Activated effector memory CD4-positive, alpha-beta T cell treated with Interleukin-2 at 50 U/mL for 16 hours (primary cell): Measurements from ENCODE around the gene KCTD14.
"Not testable (repeated sequence)": the region's sequence is repeated elsewhere in the genome, so short reads cannot be mapped to it uniquely, and the experiment has no call there.

Experiments
- DNase-seq: peaks from one replicate; pipeline ENCODE4 v3.0.0-alpha.2; 2020

The KCTD14 gene

DNA sequence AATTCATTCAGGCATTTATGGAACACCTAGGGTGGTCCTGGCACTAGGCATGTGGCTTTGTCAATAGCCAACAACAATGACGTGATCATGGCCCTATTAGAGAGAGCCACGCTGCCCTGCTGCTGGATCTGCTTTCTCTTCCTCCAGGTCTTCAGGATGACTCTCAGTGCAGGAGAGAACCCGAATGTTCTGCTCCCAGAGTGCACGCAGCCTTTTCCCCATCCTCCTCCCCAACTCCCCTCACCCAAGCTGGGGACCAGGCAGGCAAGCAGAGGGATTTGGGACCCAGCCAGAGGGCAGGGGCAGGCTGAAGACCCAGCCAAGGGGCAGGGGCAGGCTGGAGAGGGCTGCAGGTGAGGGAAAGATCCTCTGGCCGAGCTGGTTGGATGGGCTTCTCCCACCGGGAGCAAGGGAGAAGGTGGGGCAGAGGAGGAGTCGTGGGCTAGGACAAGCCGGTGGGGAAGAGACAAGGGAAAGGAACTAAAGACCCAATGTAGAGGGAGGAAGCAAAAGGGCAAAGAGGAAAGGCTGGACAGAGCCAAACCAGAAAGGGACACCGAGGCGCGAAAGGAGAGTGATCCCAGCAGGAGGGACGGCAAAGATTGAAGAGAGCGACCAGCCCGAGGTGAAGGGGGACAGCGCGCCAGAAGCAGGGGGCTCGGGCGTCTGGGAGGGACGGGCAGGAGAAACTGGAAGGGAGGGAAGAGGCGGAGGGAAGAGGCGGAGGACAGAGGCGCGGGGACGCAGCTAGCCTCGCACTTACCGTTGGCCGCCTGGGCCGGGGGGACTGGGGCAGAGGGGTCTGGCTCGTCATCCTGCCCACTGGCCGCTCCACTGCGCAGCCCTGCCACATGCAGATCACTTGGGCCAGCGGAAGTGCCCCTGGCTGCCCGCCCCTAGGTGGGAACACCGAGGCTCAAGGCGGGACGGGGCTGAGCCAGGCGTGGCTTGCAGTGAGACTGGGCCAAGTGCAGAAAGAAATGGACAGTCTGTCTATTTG lies at the start of gene KCTD14:
KCTD14 (minus strand) TSS at position 880 of the 1,000 bp plus-strand sequence; CDS start at position 853, 27 bp downstream.
- no peak for DNase-seq

DNA sequence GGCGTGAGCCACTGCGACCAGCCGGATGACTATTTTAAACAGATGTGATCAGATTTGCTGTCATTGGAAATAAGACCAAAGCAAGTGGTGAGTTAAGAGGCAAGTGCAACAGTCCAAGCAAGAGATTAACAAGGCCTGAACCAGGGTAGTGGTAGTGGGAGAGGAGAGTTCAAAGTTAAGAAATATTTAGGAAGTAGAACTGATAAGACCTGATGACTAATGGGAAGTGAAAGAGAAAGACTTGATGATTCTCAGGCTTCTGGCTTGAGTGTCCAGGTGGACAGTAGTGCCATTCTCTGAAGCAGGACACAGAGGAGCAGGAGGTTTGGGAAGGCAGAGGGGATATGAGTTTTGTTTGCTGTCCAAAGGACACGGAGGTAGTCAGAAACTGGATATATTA lies 49.4 kb upstream of the KCTD14 start:
- DNase-seq: no peak

DNA sequence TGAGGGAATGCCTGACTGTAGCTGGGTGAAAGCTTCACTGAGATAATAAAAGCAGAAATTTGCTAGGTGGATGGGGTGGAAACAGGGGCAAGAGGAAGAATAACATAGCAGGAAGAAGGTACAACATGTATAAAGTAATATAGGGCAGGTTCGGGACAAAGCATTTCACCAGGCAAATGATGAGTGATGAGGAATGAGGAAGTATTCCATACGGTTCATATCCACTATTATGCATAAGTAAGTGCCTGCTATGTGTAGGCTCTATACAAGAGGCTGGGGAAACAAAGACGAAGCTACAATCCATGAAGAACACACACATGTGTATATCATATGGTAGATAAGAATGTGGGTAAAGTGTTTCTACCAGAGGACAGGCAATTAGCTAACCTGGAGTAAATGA lies 48.6 kb upstream of the KCTD14 start:
- DNase-seq: no peak

DNA sequence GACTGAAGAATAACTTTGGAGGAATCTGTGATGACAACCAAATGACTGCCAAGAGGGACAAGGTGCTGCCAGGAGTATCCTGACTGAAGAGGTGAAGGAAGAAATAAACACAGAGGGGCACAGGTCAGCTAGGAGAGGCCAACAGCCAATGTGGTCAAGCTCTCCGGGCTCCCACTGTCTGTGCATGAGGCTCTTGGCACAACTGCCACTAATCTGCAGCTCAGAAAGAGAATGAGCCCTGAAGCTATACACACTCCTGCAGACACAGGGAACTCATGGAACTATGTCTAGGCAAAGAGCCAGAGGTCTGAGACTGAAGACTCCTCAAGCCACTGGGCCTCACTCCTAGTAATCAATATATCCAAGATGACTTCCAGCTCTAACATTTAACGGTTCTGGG lies 47.5 kb upstream of the KCTD14 start:
- no peak for DNase-seq

- no peak for DNase-seq
These were observed 46.4 kb upstream of the KCTD14 start for GRCh38 chr11:78069465-78069864.

- no peak for DNase-seq
These were observed 44.6 kb upstream of the KCTD14 start for GRCh38 chr11:78067704-78068103.

GRCh38 chr11:78066471-78066870 lies 43.4 kb upstream of the KCTD14 start:
- DNase-seq: no peak

- no peak for DNase-seq
These were observed 42.1 kb upstream of the KCTD14 start for GRCh38 chr11:78065203-78065602.

- no peak for DNase-seq
These were observed 40.5 kb upstream of the KCTD14 start, which contains the start of gene THRSP for GRCh38 chr11:78063440-78064181. THRSP (plus strand) TSS chr11:78063861; CDS start chr11:78063882, 21 bp downstream.

DNA sequence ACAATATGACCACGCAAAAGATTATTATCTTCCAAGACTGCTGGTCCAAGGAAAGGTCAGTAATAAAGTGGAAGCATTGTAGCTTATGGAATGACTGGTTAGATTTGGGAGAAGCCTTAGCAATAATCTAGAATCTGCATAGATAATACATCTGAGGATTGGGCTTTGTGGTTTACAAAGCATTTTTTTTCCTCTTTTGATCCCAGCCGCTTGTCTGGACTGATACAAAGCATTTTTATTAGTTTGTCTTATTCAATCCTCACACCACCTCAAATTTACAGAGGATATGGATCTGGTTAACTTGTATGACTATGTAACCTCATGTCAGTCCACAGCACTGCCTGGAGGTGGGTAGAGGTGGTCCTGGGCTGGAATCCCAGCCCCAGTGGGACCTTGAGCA lies 39.6 kb upstream of the KCTD14 start:
- no peak for DNase-seq

DNA sequence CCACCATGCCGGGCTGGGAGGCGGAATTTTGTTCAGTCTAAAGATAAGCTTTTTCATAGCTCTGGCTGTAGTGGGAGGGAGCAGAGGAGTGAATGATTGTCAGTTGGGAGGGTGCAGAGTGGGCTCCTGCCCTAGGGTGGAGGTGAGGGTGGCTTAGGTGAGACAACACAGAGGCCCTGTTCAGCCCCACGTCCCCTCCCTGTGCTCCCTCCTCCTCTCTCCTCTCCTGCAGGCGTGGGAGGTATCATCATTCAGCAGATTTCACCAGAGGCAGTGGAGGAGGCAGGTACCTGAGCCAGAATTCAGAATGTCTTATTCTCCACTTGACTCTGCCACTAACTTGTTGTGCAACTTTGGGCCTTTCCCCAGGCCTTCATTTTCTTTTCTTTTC lies 38.8 kb upstream of the KCTD14 start:
- DNase-seq: no peak

GRCh38 chr11:78061088-78061920 lies 38.2 kb upstream of the KCTD14 start:
- DNase-seq: no peak

- DNase-seq: no peak
These were observed 37.5 kb upstream of the KCTD14 start for GRCh38 chr11:78060533-78060932.

- not testable (repeated sequence) for DNase-seq
These were observed 36.8 kb upstream of the KCTD14 start for GRCh38 chr11:78059749-78060328.

GRCh38 chr11:78057462-78058055 lies 34.5 kb upstream of the KCTD14 start:
- DNase-seq: no peak

GRCh38 chr11:78056093-78056492 lies 33.0 kb upstream of the KCTD14 start:
- DNase-seq: no peak

DNA sequence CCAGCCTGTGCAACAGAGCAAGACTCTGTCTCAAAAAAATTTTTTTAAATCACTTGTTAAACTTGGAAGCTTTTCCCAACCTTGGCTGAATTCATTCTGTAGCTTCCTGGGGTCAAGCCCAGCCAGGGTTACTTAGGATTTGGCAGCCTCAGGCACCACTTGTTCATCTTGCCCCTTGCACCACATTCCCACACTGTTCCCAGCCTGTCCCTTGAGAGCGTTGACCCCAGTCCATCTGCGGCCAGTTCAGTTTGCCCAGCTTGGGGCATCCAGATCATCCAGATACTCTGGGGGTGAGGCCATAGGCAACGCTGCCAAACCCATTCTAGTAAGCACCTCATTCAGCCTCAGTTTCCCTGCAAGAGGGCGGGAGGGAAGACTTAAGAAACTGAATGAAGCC lies 31.9 kb upstream of the KCTD14 start:
- no peak for DNase-seq

DNA sequence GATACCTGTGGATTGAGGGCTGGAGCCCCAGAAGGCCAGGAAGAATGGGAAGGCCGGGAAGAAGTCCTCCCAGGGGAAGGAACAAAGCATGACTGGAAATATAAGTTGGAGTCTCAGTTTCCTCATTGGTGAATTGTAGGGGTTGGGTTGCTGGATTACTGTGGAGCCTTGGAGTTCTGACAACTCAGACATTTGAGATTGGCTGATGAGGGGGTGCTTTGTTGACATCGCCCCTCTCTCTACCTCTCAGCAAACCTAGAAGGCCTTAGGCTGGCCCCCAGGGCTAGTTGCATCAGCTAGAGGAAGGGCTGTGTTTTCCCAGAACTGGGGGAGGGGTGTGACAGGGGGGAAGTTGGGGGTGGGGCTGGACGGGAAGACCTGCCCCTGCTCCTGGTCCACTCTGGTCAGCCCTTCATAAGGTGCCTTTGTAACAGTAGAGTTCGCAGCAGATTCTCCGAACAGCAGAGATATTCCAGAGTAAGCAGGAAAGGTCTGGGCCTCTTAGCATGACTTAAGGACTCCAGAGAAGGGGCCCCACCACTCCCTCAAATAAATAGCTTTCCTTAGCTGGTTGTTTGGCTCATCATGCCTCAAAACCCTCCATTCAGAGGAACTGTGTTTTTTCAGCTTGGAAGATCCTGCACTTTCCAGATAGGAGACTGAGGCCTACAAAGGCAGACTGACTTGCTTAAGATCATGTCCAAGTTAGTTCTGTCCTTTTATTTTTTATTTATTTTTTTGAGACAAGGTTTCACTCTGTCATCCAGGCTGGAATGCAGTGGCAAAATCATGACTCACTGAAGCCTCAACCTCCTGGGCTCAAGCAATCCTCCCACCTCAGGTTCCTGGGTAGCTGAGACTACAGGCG lies 28.1 kb upstream of the KCTD14 start:
- DNase-seq: no peak

GRCh38 chr11:78049348-78049747 lies 26.3 kb upstream of the KCTD14 start:
- no peak for DNase-seq

DNA sequence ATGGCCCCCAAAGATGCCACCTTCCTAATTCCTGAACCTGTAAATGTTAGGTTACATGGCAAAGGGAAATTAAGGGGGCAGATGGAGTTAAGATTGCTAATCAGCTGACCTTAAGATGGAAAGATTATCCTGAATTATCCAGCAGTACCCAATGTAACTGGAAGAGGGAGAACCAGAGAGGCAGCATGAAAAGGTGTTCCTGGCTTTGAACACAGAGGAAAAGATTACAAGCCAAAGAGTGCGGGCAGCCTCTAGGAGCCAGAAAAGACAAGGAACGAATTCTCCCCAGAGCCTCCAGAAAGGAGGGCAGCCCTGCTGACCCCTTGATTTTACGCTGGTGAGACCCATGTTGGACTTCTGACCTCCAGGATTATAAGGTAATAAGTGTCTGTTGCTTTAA lies 25.5 kb upstream of the KCTD14 start:
- DNase-seq: no peak

GRCh38 chr11:78046486-78046854 lies 23.4 kb upstream of the KCTD14 start:
- no peak for DNase-seq
